ENCODE results near the gene MXRA7. TPM values are rescaled to one million over a fixed set of nuclear protein-coding genes. Genes with fewer than 3 reads are reported as not detected.

Gene MXRA7
- total RNA-seq, 1 experiment from 2014 or later: 77.9 TPM

- no TSS peak for BruUV-seq (replicated peaks)
Observed at GRCh38 chr17:76737082-76737675, 26.4 kb upstream of the MXRA7 start, which contains the start of gene SRSF2. SRSF2 (minus strand) TSS chr17:76737331; CDS start chr17:76737160, 171 bp downstream.

More at GRCh38 chr17:76737082-76737675, 26.4 kb upstream of the MXRA7 start, which contains the start of gene SRSF2:
- intact Hi-C loops (cut with micrococcal nuclease; ENCODE audit: unreplicated experiment) (no loop called here), in situ Hi-C loops (cut with HindIII; ENCODE audit: low pct_unique_long_range_greater_than_20kb, low sequenced_read_pairs) (no loop called here)
- ATAC-seq (peak; percentile 87), DNase-seq (ENCODE audit: low read depth, low spot score) (peak; percentile 76)
- H3K4me1 ChIP-seq (ENCODE audit: control insufficient read depth, insufficient read depth, low read length): peaks cover 42% of the 10 kb centered on the region
- CTCF ChIA-PET: no interaction called here
- no peaks in the 10 kb centered on the region for H3K9me3 ChIP-seq (ENCODE audit: control insufficient read depth, insufficient read depth, low read depth, low read length)
- TF ChIP-seq CTCF (IDR thresholded peaks at IDR 0.05) (no peak), SIN3A (IDR thresholded peaks at IDR 0.05; ENCODE audit: borderline replicate concordance, insufficient read depth, low read depth, low read length) (peak; percentile 96; the same call in 1 of the 2 replicates), POLR2AphosphoS5 (IDR thresholded peaks at IDR 0.05; ENCODE audit: low read depth, low read length) (peak; percentile 100), TCF7L2 (IDR thresholded peaks at IDR 0.05; ENCODE audit: low read depth, low read length) (no peak), REST (IDR thresholded peaks at IDR 0.05; ENCODE audit: insufficient read depth in 1 of 2, low read depth in 2 of 2, low read length in 1 of 2) (peak; percentile 8 to 71; a peak in 2 of 4 replicates)
- no peaks in the 10 kb centered on the region for H3K27me3 ChIP-seq (ENCODE audit: control insufficient read depth, insufficient read depth, low read length)
- H3K4me3 ChIP-seq (ENCODE audit: low read depth in 2 of 2, low read length in 2 of 2): peak within 1 kb of the TSS; percentile 96 to 97
- POLR2A ChIA-PET: interaction anchor here (0.5 kb wide), 1 partner anchor 9 kb away, joined by 10 read pairs; no protein-coding TSS in a partner anchor
- H3K27ac ChIP-seq (ENCODE audit: low read length): peak within 1 kb of the TSS; percentile 98
- peaks cover 53% of the 10 kb centered on the region for H3K36me3 ChIP-seq (ENCODE audit: control insufficient read depth, insufficient read depth, low read length)

All from Panc1 (cell line).